Activated T-helper 17 cell treated with anti-CD3 and anti-CD28 coated beads, Interleukin-2, amount 50 U/mL, for 72 hours (primary cell): ENCODE results near the gene C1QTNF6. TPM values are rescaled to one million over a fixed set of nuclear protein-coding genes. Genes with fewer than 3 reads are reported as not detected.

ENCODE experiments used
- ATAC-seq: fragments of 150-1000 bp; cut with Tn5 transposase; replicated peaks from 2 replicates; pipeline ENCODE4 v1.10.0; 2021; ENCODE audit warnings: mild to moderate bottlenecking, moderate library complexity
- H3K27ac Mint-ChIP-seq: one replicate; pipeline ENCODE4 v1.8.0; 2022; ENCODE audit warnings: mixed read lengths
- H3K27me3 Mint-ChIP-seq: one replicate; pipeline ENCODE4 v1.8.0; 2022; ENCODE audit warnings: mixed read lengths
- H3K36me3 Mint-ChIP-seq: one replicate; pipeline ENCODE4 v1.8.0; 2022; ENCODE audit warnings: low read depth, mild to moderate bottlenecking, mixed read lengths
- H3K4me1 Mint-ChIP-seq: one replicate; pipeline ENCODE4 v1.8.0; 2022; ENCODE audit warnings: mixed read lengths
- H3K4me3 Mint-ChIP-seq: one replicate; pipeline ENCODE4 v1.8.0; 2022; ENCODE audit warnings: mild to moderate bottlenecking, mixed read lengths
- H3K9me3 Mint-ChIP-seq: one replicate; pipeline ENCODE4 v1.8.0; 2022; ENCODE audit warnings: mixed read lengths
- total RNA-seq, 2 donors: library from RNA; stranded (reverse); gene quantifications; one replicate each; pipeline ENCODE4 v1.2.3, GENCODE V29; 2022

Gene C1QTNF6
- total RNA-seq, 2 donors from 2014 or later = 5.0 to 16.3 TPM

DNA sequence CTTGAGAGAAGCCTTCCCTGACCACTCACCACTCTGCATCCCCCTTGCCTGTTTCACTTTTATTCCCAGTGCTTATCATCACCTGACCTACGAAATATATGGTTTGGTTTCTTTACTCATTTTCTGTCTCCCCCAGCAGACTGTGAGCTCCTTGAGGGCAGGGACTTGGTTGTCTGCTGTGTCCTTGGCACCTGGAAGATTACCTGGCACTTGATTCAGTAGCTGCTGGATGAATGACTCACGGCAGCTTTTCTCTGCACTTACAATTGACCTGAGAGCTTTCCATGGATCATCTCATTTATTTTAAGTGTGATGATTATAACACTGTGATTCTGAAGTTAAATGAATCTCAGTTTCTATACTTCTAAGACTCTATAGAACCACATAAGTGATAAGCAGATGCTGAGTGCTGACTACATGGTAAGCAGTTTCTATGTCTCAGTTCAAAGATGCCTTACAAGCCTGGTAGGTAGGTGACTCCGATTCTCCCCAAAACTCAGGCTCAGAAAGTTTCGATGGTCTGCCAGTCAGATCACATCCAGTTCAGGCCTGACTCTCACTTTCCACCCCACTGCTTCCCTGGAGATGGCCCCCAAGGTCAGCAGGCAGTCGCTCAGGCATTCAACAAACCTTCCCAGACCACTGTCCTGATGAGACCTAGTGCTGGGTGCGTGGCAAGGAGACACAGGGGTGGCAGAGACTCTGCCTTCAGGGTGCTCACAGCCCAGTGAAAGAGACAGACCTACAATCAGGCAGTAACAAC, 50.0 kb downstream of the C1QTNF6 start:
- ATAC-seq = peak; percentile 84

DNA sequence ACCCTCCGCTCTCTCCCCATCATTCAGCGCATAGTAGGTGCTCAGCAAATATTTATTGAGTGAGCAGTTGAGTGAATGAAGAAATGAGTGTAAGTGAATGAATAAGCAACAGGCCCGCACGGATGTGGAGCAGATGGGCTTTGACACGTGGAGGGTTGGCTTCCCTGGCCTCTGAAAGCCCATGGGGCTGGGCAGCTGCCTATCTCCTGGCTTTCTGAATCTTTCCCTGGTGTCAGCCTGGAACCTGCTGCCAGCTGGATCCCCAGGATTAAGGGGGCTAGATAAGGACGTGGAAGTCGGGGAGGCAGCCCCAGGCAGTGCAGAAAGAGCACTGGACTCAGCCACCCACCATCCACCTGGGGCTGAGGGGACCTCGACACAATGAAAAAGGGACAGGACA, 50.9 kb downstream of the C1QTNF6 start:
- peaks cover 45% of the 10 kb centered on the region for H3K4me1 Mint-ChIP-seq
- peaks cover 100% of the 10 kb centered on the region for H3K36me3 Mint-ChIP-seq

More for the DNA sequence above, 50.0 kb downstream of the C1QTNF6 start:
- H3K27ac Mint-ChIP-seq = peak overlapping the region; percentile 100
- H3K36me3 Mint-ChIP-seq = peaks cover 100% of the 10 kb centered on the region
- no peaks in the 10 kb centered on the region for H3K27me3 Mint-ChIP-seq
- no peaks in the 10 kb centered on the region for H3K9me3 Mint-ChIP-seq
- H3K4me3 Mint-ChIP-seq = peak overlapping the region; percentile 96
- H3K4me1 Mint-ChIP-seq = peaks cover 42% of the 10 kb centered on the region

DNA sequence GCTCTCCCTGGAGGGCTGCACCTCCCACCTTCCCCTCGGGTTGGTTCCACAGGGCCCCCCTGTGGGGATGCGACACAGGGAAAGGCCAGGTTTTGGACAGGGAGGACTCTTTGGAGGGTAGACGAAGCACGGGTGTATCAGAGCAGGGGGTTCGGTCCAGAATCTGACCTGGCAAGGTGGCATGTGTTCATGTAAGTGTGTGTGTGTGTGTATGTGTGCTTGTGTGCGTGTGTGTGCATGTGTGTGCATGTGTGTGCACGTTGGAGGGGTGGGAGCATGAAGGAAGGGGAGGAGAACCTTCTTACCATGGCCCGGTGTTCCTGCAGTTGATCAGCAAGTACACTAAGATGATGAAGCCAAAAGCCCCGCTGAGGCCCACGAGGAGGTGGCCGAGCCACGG, 53.0 kb downstream of the C1QTNF6 start:
- H3K4me3 Mint-ChIP-seq = peak overlapping the region; percentile 33
- peaks cover 43% of the 10 kb centered on the region for H3K4me1 Mint-ChIP-seq
- H3K27ac Mint-ChIP-seq = peak overlapping the region; percentile 56
- H3K36me3 Mint-ChIP-seq = peaks cover 100% of the 10 kb centered on the region
- ATAC-seq = no peak
- H3K27me3 Mint-ChIP-seq = no peaks in the 10 kb centered on the region
- no peaks in the 10 kb centered on the region for H3K9me3 Mint-ChIP-seq

More for the DNA sequence above, 50.9 kb downstream of the C1QTNF6 start:
- no peak for ATAC-seq
- Mint-ChIP-seq H3K27me3 (no peaks in the 10 kb centered on the region), H3K9me3 (no peaks in the 10 kb centered on the region), H3K27ac (peak overlapping the region; percentile 100), H3K4me3 (peak overlapping the region; percentile 96)

DNA sequence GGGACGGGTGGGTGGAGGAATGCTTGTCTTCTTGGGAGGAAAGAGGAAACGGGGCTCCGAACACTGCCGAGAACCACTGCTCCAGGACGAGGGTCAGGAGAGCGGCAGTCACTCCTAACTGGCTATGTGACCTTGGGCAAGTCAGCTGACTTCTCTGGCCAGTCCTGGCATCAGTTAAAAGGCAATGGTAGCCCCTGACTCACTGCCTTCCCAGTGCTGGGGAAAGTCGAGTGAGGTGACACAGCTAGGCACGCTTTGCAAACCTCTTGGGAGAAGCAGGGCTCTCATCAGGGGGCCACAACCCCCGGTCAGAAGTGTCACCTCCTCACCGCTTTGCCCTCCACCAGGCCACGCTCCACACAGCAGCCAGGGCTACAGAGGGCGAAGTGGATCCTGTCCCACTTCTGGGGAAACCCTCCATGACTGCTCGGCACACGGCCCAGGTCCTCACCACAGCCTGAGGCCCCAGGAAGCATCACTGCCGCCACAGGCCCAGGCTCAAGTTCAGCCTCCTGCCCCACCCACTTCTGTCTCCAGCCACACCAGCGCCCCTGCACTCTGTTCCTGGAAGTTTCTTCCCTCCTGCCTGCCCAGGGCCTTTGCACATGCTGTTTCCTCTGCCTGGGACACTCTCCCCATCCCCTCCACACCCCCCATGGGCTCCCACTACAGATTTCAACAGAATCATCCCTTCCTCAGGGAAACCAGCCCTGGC, 54.6 kb downstream of the C1QTNF6 start:
- Mint-ChIP-seq H3K9me3 (no peaks in the 10 kb centered on the region), H3K4me3 (no peak overlapping the region), H3K27me3 (no peaks in the 10 kb centered on the region), H3K36me3 (peaks cover 100% of the 10 kb centered on the region), H3K27ac (peak overlapping the region; percentile 85), H3K4me1 (peaks cover 38% of the 10 kb centered on the region)
- no peak for ATAC-seq

DNA sequence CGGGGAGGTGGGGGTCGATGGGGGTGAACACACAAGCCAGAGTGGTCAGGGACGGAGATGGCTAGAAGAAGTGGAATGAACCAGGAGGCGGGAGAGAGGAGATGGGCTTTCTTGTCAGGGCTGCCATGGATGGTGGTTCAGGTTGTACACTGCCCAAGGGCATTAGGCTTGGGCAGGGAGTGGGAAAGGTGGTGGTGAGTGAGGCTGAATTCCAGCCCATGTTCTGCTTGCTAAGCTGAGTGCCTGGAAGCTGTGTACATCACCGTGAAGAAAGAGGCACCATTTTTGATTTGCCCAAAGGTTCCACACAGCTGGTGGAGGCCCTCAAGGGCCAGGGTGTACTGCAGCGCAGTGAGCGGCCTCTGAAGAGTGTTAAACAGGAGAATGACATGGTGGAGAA, 55.3 kb downstream of the C1QTNF6 start:
- H3K27ac Mint-ChIP-seq = peak overlapping the region; percentile 85
- H3K4me3 Mint-ChIP-seq = no peak overlapping the region
- peaks cover 100% of the 10 kb centered on the region for H3K36me3 Mint-ChIP-seq
- ATAC-seq = no peak
- peaks cover 32% of the 10 kb centered on the region for H3K4me1 Mint-ChIP-seq
- no peaks in the 10 kb centered on the region for H3K27me3 Mint-ChIP-seq
- H3K9me3 Mint-ChIP-seq = no peaks in the 10 kb centered on the region

Other genes starting within 250 kb of the C1QTNF6 start
- gene TST, start 168.8 kb downstream of the C1QTNF6 start, total RNA-seq = 10 to 100 TPM in 1 of 2 donors, 1 to 10 TPM in 1; 8.2 to 14.5 TPM
- gene MPST, start 168.5 kb downstream of the C1QTNF6 start, total RNA-seq = 10 to 100 TPM; 22.7 to 41.6 TPM
- 10 to 100 TPM; 39.4 to 41.9 TPM for gene KCTD17, start 136.5 kb downstream of the C1QTNF6 start, total RNA-seq
- gene TMPRSS6, start 78.5 kb downstream of the C1QTNF6 start, total RNA-seq = 100 to 1,000 TPM in 1 of 2 donors, 10 to 100 TPM in 1; 86.6 to 343 TPM
- gene IL2RB, start 38.3 kb downstream of the C1QTNF6 start, total RNA-seq = 100 to 1,000 TPM; 425 to 498 TPM
- gene SSTR3, start 24.2 kb upstream of the C1QTNF6 start, total RNA-seq = 10 to 100 TPM in 1 of 2 donors, 1 to 10 TPM in 1; 2.6 to 16.2 TPM
- gene RAC2, start 56.0 kb upstream of the C1QTNF6 start, total RNA-seq = 1,000 to 10,000 TPM in 1 of 2 donors, 100 to 1,000 TPM in 1; 674 to 1,069 TPM
- 100 to 1,000 TPM in 1 of 2 donors, 10 to 100 TPM in 1; 53.7 to 124 TPM for gene CYTH4, start 94.3 kb upstream of the C1QTNF6 start, total RNA-seq
- 1 to 10 TPM in 1 of 2 donors, under 1 TPM in 1; 0.24 to 2.2 TPM for gene ELFN2, start 239.2 kb upstream of the C1QTNF6 start, total RNA-seq